ENCODE results near the gene KBTBD2. TPM values are rescaled to one million over a fixed set of nuclear protein-coding genes. Genes with fewer than 3 reads are reported as not detected.
A peak's percentile ranks its signal among the peaks of the same experiment; 100 is the strongest.
"Not testable (repeated sequence)": the region's sequence is repeated elsewhere in the genome, so short reads cannot be mapped to it uniquely, and the experiment has no call there.

The KBTBD2 gene
- total RNA-seq, 1 donor from 2014 or later = 8.5 TPM

- ATAC-seq (no peak), DNase-seq (ENCODE audit: low spot score) (no peak)
These were observed 2.2 kb upstream of the KBTBD2 start for GRCh38 chr7:32893722-32894121.

- ATAC-seq (no peak), DNase-seq (ENCODE audit: low spot score) (no peak)
These were observed 1.6 kb upstream of the KBTBD2 start for GRCh38 chr7:32893207-32893524.

- DNase-seq (ENCODE audit: low spot score) = peak; percentile 57
- ATAC-seq = peak; percentile 21
These were observed 1.1 kb upstream of the KBTBD2 start for GRCh38 chr7:32892521-32893206.

GRCh38 chr7:32891800-32892520 lies 400 bp upstream of the KBTBD2 start:
- peak; percentile 84 for ATAC-seq

GRCh38 chr7:32890793-32891042 lies 842 bp downstream of the KBTBD2 start:
- DNase-seq (ENCODE audit: low spot score) (no peak), ATAC-seq (no peak)

More at GRCh38 chr7:32891800-32892520, 400 bp upstream of the KBTBD2 start:
- DNase-seq (ENCODE audit: low spot score) = peak; percentile 97

GRCh38 chr7:32890010-32890792 lies 1.4 kb downstream of the KBTBD2 start:
- peak; percentile 9 for ATAC-seq
- DNase-seq (ENCODE audit: low spot score) = no peak

GRCh38 chr7:32888505-32888904 lies 3.1 kb downstream of the KBTBD2 start:
- no peak for ATAC-seq
- DNase-seq (ENCODE audit: low spot score) = no peak

GRCh38 chr7:32887395-32887794 lies 4.2 kb downstream of the KBTBD2 start:
- ATAC-seq (no peak), DNase-seq (ENCODE audit: low spot score) (no peak)

GRCh38 chr7:32881074-32881982 lies 10.2 kb downstream of the KBTBD2 start:
- ATAC-seq (no peak), DNase-seq (ENCODE audit: low spot score) (no peak)

GRCh38 chr7:32879460-32879859 lies 12.1 kb downstream of the KBTBD2 start:
- DNase-seq (ENCODE audit: low spot score) = no peak
- peak; percentile 67 for ATAC-seq

- ATAC-seq; DNase-seq (ENCODE audit: low spot score): not testable (repeated sequence)
These were observed 13.5 kb downstream of the KBTBD2 start for GRCh38 chr7:32878023-32878422.

GRCh38 chr7:32872421-32872820 lies 19.1 kb downstream of the KBTBD2 start:
- DNase-seq (ENCODE audit: low spot score) (no peak), ATAC-seq (no peak)

GRCh38 chr7:32871624-32872371 lies 19.8 kb downstream of the KBTBD2 start:
- DNase-seq (ENCODE audit: low spot score) = no peak
- ATAC-seq = no peak

- ATAC-seq (no peak), DNase-seq (ENCODE audit: low spot score) (no peak)
These were observed 21.3 kb downstream of the KBTBD2 start for GRCh38 chr7:32870298-32870697.

- DNase-seq (ENCODE audit: low spot score) (no peak), ATAC-seq (no peak)
These were observed 21.8 kb downstream of the KBTBD2 start for GRCh38 chr7:32869716-32870115.

GRCh38 chr7:32868116-32868515 lies 23.4 kb downstream of the KBTBD2 start:
- no peak for DNase-seq (ENCODE audit: low spot score)
- peak; percentile 26 for ATAC-seq

GRCh38 chr7:32865448-32866030 lies 26.0 kb downstream of the KBTBD2 start:
- DNase-seq (ENCODE audit: low spot score) = no peak
- no peak for ATAC-seq

GRCh38 chr7:32863872-32864271 lies 27.7 kb downstream of the KBTBD2 start:
- not testable (repeated sequence) for ATAC-seq; DNase-seq (ENCODE audit: low spot score)

GRCh38 chr7:32860090-32860489 lies 31.5 kb downstream of the KBTBD2 start:
- ATAC-seq (no peak), DNase-seq (ENCODE audit: low spot score) (no peak)

- ATAC-seq (no peak), DNase-seq (ENCODE audit: low spot score) (no peak)
These were observed 32.9 kb downstream of the KBTBD2 start for GRCh38 chr7:32858648-32859047.

Data from left lobe of liver (tissue), 2 donors.